Caco-2 (cell line): ENCODE results near the gene BRD4. TPM values are rescaled to one million over a fixed set of nuclear protein-coding genes. Genes with fewer than 3 reads are reported as not detected.

ENCODE experiments used
- BruUV-seq: library from RNA; stranded (reverse); fragments of 400-500 nt; replicated peaks from 2 replicates; lab custom pipeline; 2021; lab: Mats Ljungman, UMichigan
- CTCF ChIA-PET: fragments of 300-600 bp; sonication (Branson Sonifier 250); formaldehyde crosslinking; loops from one replicate; lab custom pipeline; 2022; ENCODE audit warnings: antibody characterized with exemption; lab: Charles Lee
- POLR2A ChIA-PET: fragments of 300-600 bp; sonication (Branson Sonifier 250); formaldehyde crosslinking; loops from one replicate; lab custom pipeline; 2022; ENCODE audit warnings: antibody characterized with exemption; lab: Charles Lee
- DNase-seq, 2 experiments: peaks; one replicate each; pipeline versions ENCODE4 v3.0.0 to v3.0.0-alpha.2; 2020 to 2022
- H3K27me3 ChIP-seq: replicated peaks from 2 replicates; pipeline ENCODE4 v1.6.0; 2011; ENCODE audit warnings: low read length; ENCODE audit not compliant: control insufficient read depth, insufficient read depth
- H3K36me3 ChIP-seq: 2 replicates; pipeline ENCODE4 v1.5.1; 2011; ENCODE audit warnings: low read length; ENCODE audit not compliant: control insufficient read depth, insufficient read depth
- H3K4me1 ChIP-seq: fragments of 250-450 bp; sonication (Bioruptor Pico); 2 replicates; pipeline ENCODE4 v1.5.1; 2020; ENCODE audit warnings: mild to moderate bottlenecking
- H3K4me3 ChIP-seq: 2 replicates; pipeline ENCODE4 v1.5.1; 2011; ENCODE audit warnings: low read depth, mild to moderate bottlenecking, control low read depth, low read length
- H3K9me3 ChIP-seq: fragments of 250-450 bp; sonication (Bioruptor Pico); 2 replicates; pipeline ENCODE4 v1.5.1; 2020; ENCODE audit warnings: mild to moderate bottlenecking, moderate library complexity
- H3K27ac Mint-ChIP-seq: one replicate; pipeline ENCODE4 v1.8.0; 2022; ENCODE audit warnings: mixed read lengths; ENCODE audit not compliant: unreplicated experiment
- H3K27me3 Mint-ChIP-seq: one replicate; pipeline ENCODE4 v1.8.0; 2022; ENCODE audit warnings: mixed read lengths; ENCODE audit not compliant: insufficient read depth, unreplicated experiment
- H3K36me3 Mint-ChIP-seq: one replicate; pipeline ENCODE4 v1.8.0; 2022; ENCODE audit warnings: mild to moderate bottlenecking, mixed read lengths; ENCODE audit not compliant: insufficient read depth, unreplicated experiment
- H3K4me1 Mint-ChIP-seq: one replicate; pipeline ENCODE4 v1.8.0; 2022; ENCODE audit warnings: low read depth, mixed read lengths; ENCODE audit not compliant: unreplicated experiment
- H3K4me3 Mint-ChIP-seq: one replicate; pipeline ENCODE4 v1.8.0; 2022; ENCODE audit warnings: mild to moderate bottlenecking, moderate library complexity, mixed read lengths; ENCODE audit not compliant: unreplicated experiment
- H3K9me3 Mint-ChIP-seq: one replicate; pipeline ENCODE4 v1.8.0; 2022; ENCODE audit warnings: mixed read lengths; ENCODE audit not compliant: unreplicated experiment
- CTCF ChIP-seq, 2 experiments: fragments of 200-600 bp in 1 of 2; IDR thresholded peaks; 1 replicate in 1 of 2; 2 replicates in 1 of 2; pipeline versions ENCODE4 v1.5.1 to v1.8.0; 2011 to 2022; ENCODE audit warnings: antibody characterized with exemption in 1 of 2, control low read depth in 1 of 2, inconsistent platforms in 1 of 2, low read depth in 1 of 2, low read length in 1 of 2, mild to moderate bottlenecking in 1 of 2, moderate library complexity in 1 of 2; ENCODE audit not compliant: insufficient read depth in 1 of 2, severe bottlenecking in 1 of 2, unreplicated experiment in 1 of 2
- intact Hi-C: fragments of 100-400 bp; cut with micrococcal nuclease; formaldehyde crosslinking; loops from one replicate; pipeline ENCODE4 v1.10.0; 2022; ENCODE audit not compliant: unreplicated experiment
- total RNA-seq: library from RNA; stranded (reverse); gene quantifications from 2 replicates; pipeline ENCODE4 v1.2.3, GENCODE V29; 2022

BRD4 gene
- total RNA-seq, 1 experiment from 2014 or later = 170 TPM

GRCh38 chr19:15268928-15269253 is 63.4 kb downstream of the BRD4 start:
- H3K36me3 ChIP-seq = peaks cover 6% of the 10 kb centered on the region
- H3K27me3 ChIP-seq = no peaks in the 10 kb centered on the region
- DNase-seq = no peak
- peaks cover 96% of the 10 kb centered on the region for H3K36me3 Mint-ChIP-seq
- no peaks in the 10 kb centered on the region for H3K9me3 ChIP-seq
- ChIA-PET CTCF (no interaction called here), POLR2A (no interaction called here)
- no peak for TF ChIP-seq CTCF (IDR thresholded peaks at IDR 0.05; ENCODE audit: insufficient read depth in 1 of 2, low read depth in 1 of 2, low read length in 1 of 2, severe bottlenecking in 1 of 2, unreplicated experiment in 1 of 2)
- peaks cover 40% of the 10 kb centered on the region for H3K4me1 Mint-ChIP-seq
- H3K4me3 ChIP-seq = no peak overlapping the region
- H3K4me1 ChIP-seq = no peaks in the 10 kb centered on the region
- H3K4me3 Mint-ChIP-seq = no peak overlapping the region
- BruUV-seq = no TSS peak
- no peaks in the 10 kb centered on the region for H3K27me3 Mint-ChIP-seq
- H3K9me3 Mint-ChIP-seq = no peaks in the 10 kb centered on the region
- peak overlapping the region; percentile 52 for H3K27ac Mint-ChIP-seq
- intact Hi-C loops = loop anchor here (5.0 kb wide), 1 partner anchor 58 kb away; no protein-coding TSS in a partner anchor

- ChIA-PET POLR2A (no interaction called here), CTCF (interaction anchor here (0.7 kb wide), 1 partner anchor 611 kb away, joined by 5 read pairs; no protein-coding TSS in a partner anchor)
- no peak for DNase-seq
- H3K36me3 ChIP-seq = peaks cover 7% of the 10 kb centered on the region
- H3K27ac Mint-ChIP-seq = peak overlapping the region; percentile 52
- H3K4me1 ChIP-seq = no peaks in the 10 kb centered on the region
- intact Hi-C loops = loop anchor here (5.0 kb wide), 1 partner anchor 59 kb away; no protein-coding TSS in a partner anchor
- no peaks in the 10 kb centered on the region for H3K27me3 ChIP-seq
- no TSS peak for BruUV-seq
- no peak for TF ChIP-seq CTCF (IDR thresholded peaks at IDR 0.05; ENCODE audit: insufficient read depth in 1 of 2, low read depth in 1 of 2, low read length in 1 of 2, severe bottlenecking in 1 of 2, unreplicated experiment in 1 of 2)
- peaks cover 96% of the 10 kb centered on the region for H3K36me3 Mint-ChIP-seq
- H3K9me3 Mint-ChIP-seq = no peaks in the 10 kb centered on the region
- no peak overlapping the region for H3K4me3 ChIP-seq
- H3K27me3 Mint-ChIP-seq = no peaks in the 10 kb centered on the region
- H3K4me3 Mint-ChIP-seq = no peak overlapping the region
- no peaks in the 10 kb centered on the region for H3K9me3 ChIP-seq
- H3K4me1 Mint-ChIP-seq = peaks cover 40% of the 10 kb centered on the region
Observed at GRCh38 chr19:15268192-15268927, 64.0 kb downstream of the BRD4 start.

- H3K27me3 Mint-ChIP-seq = no peaks in the 10 kb centered on the region
- H3K27ac Mint-ChIP-seq = no peak overlapping the region
- no peak for DNase-seq
- Histone ChIP-seq H3K4me1 (no peaks in the 10 kb centered on the region), H3K36me3 (peaks cover 8% of the 10 kb centered on the region), H3K9me3 (no peaks in the 10 kb centered on the region), H3K27me3 (no peaks in the 10 kb centered on the region), H3K4me3 (no peak overlapping the region)
- ChIA-PET CTCF (no interaction called here), POLR2A (no interaction called here)
- TF ChIP-seq CTCF (IDR thresholded peaks at IDR 0.05; ENCODE audit: insufficient read depth in 1 of 2, low read depth in 1 of 2, low read length in 1 of 2, severe bottlenecking in 1 of 2, unreplicated experiment in 1 of 2) = no peak
- BruUV-seq = no TSS peak
- no peak overlapping the region for H3K4me3 Mint-ChIP-seq
- intact Hi-C loops = loop anchor here (5.0 kb wide), 1 partner anchor 61 kb away; no protein-coding TSS in a partner anchor
- peaks cover 40% of the 10 kb centered on the region for H3K4me1 Mint-ChIP-seq
- H3K36me3 Mint-ChIP-seq = peaks cover 95% of the 10 kb centered on the region
- no peaks in the 10 kb centered on the region for H3K9me3 Mint-ChIP-seq
Observed at GRCh38 chr19:15266683-15267082, 65.7 kb downstream of the BRD4 start.
